Measurements from ENCODE around the gene SYT5. TPM values are rescaled to one million over a fixed set of nuclear protein-coding genes. Genes with fewer than 3 reads are reported as not detected.

SYT5 gene
- 3.0 and 4.5 TPM in 2 replicates for total RNA-seq (2021)
- long read RNA-seq, partial matches to known transcripts, result 0 of 1 reads
- long read RNA-seq, other reads (novel, unspliced or antisense), result 1 of 1 reads

GRCh38 chr19:55179606-55180484 is at the start of gene SYT5:
Gene SYT5, minus strand, starts transcription at chr19:55180289. Its CDS starts 1,248 bp downstream, at chr19:55179041.
- TF ChIP-seq, protein P1, sequence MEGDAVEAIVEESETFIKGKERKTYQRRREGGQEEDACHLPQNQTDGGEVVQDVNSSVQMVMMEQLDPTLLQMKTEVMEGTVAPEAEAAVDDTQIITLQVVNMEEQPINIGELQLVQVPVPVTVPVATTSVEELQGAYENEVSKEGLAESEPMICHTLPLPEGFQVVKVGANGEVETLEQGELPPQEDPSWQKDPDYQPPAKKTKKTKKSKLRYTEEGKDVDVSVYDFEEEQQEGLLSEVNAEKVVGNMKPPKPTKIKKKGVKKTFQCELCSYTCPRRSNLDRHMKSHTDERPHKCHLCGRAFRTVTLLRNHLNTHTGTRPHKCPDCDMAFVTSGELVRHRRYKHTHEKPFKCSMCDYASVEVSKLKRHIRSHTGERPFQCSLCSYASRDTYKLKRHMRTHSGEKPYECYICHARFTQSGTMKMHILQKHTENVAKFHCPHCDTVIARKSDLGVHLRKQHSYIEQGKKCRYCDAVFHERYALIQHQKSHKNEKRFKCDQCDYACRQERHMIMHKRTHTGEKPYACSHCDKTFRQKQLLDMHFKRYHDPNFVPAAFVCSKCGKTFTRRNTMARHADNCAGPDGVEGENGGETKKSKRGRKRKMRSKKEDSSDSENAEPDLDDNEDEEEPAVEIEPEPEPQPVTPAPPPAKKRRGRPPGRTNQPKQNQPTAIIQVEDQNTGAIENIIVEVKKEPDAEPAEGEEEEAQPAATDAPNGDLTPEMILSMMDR (conservative IDR thresholded peaks at IDR 0.05), result no peak

More at GRCh38 chr19:55179606-55180484, at the start of gene SYT5:
- peak within 1 kb of the TSS; percentile 67 to 87 for H3K4me3 Mint-ChIP-seq
- H3K27me3 Mint-ChIP-seq (ENCODE audit: low read depth), result peaks cover 77% of the 10 kb centered on the region
- peak within 1 kb of the TSS; percentile 60 for H3K4me2 ChIP-seq (ENCODE audit: insufficient read depth, insufficient read length, low read length)
- peaks cover 11% of the 10 kb centered on the region; the same call in 1 of the 2 replicates for H3K27me3 ChIP-seq (ENCODE audit: insufficient read depth, low read length)
- H2BK120ac ChIP-seq (ENCODE audit: low read depth, low read length, poor library complexity, severe bottlenecking), result no peak within 1 kb of the TSS
- H3K56ac ChIP-seq (ENCODE audit: insufficient read length, low read depth, low read length), result no peak within 1 kb of the TSS
- no peak within 1 kb of the TSS for H4K91ac ChIP-seq (ENCODE audit: insufficient read length, low read depth, low read length)
- H3K9ac ChIP-seq (ENCODE audit: extremely low read depth, insufficient read length, low read length), result no peak within 1 kb of the TSS
- no peaks in the 10 kb centered on the region; a peak in 1 of 7 replicates for H3K36me3 Mint-ChIP-seq (ENCODE audit: insufficient read depth in 1 of 3, low read depth in 3 of 3)
- H4K5ac ChIP-seq (ENCODE audit: insufficient read length, low read depth, low read length), result no peak within 1 kb of the TSS
- peaks cover 10% of the 10 kb centered on the region for H3K23me2 ChIP-seq (ENCODE audit: insufficient read length, low read depth, low read length, poor library complexity, severe bottlenecking)
- no peak within 1 kb of the TSS for H2AK5ac ChIP-seq (ENCODE audit: insufficient read length, low read length)
- no peak within 1 kb of the TSS for H2BK5ac ChIP-seq (ENCODE audit: insufficient read length, low read length)
- H3K9me3 ChIP-seq (ENCODE audit: control insufficient read depth, low read depth, low read length), result no peaks in the 10 kb centered on the region
- peak within 1 kb of the TSS in 1 of 3 experiments; percentile 88; a peak in 3 of 7 replicates for H3K27ac Mint-ChIP-seq
- peaks cover 2 to 3% of the 10 kb centered on the region in 2 experiments; a peak in 4 of 5 replicates for H3K9me3 Mint-ChIP-seq
- H3K79me2 ChIP-seq (ENCODE audit: insufficient read depth, low read length), result no peaks in the 10 kb centered on the region
- H3K18ac ChIP-seq (ENCODE audit: insufficient read length, low read depth, low read length), result peak within 1 kb of the TSS; percentile 78
- H3K4me1 ChIP-seq (ENCODE audit: insufficient read depth, low read length), result peaks cover 2% of the 10 kb centered on the region; the same call in 1 of the 2 replicates
- no peaks in the 10 kb centered on the region for H4K20me1 ChIP-seq (ENCODE audit: control insufficient read depth, insufficient read depth, insufficient read length)
- no peaks in the 10 kb centered on the region for H3K79me1 ChIP-seq (ENCODE audit: insufficient read depth, low read depth, low read length, poor library complexity, severe bottlenecking)
- H3K4ac ChIP-seq (ENCODE audit: low read depth, low read length), result no peak within 1 kb of the TSS
- H2BK12ac ChIP-seq (ENCODE audit: insufficient read length, low read depth, low read length), result no peak within 1 kb of the TSS
- no peak within 1 kb of the TSS for H2BK20ac ChIP-seq (ENCODE audit: low read depth, low read length, poor library complexity, severe bottlenecking)
- H2BK15ac ChIP-seq (ENCODE audit: low read depth, low read length), result no peak within 1 kb of the TSS
- no CpG with 5 or more reads among the region's 68 CpGs for WGBS (ENCODE audit: extremely low coverage, insufficient read length, low lambda C conversion rate)
- no peak within 1 kb of the TSS for H2AFZ ChIP-seq (ENCODE audit: low read length)
- 0 out of 2 replicates have a peak within 1 kb of the TSS, but pooled peaks have one; percentile 25 for H3K14ac ChIP-seq (ENCODE audit: insufficient read depth, low read length)
- peaks cover 21 to 34% of the 10 kb centered on the region in 2 experiments for H3K4me1 Mint-ChIP-seq
- no peak within 1 kb of the TSS for H3K27ac ChIP-seq (ENCODE audit: insufficient read length, low read depth, low read length)
- H3T11ph ChIP-seq (ENCODE audit: low read length), result no peak within 1 kb of the TSS
- H3K23ac ChIP-seq (ENCODE audit: insufficient read length, low read depth, low read length), result no peak within 1 kb of the TSS
- peak; percentile 69 for DNase-seq
- no peak within 1 kb of the TSS for H4K8ac ChIP-seq (replicated peaks; ENCODE audit: insufficient read length, low read depth, low read length)

All from H9 (cell line).